Measurements from ENCODE around the gene ACACA.
"Not testable (repeated sequence)": the region's sequence is repeated elsewhere in the genome, so short reads cannot be mapped to it uniquely, and the experiment has no call there.

ACACA gene

GRCh38 chr17:37177254-37177870, 229.3 kb downstream of the ACACA start:
- no peak for DNase-seq (ENCODE audit: low read depth, low spot score)

GRCh38 chr17:37176723-37177122, 229.9 kb downstream of the ACACA start:
- DNase-seq (ENCODE audit: low read depth, low spot score): no peak

- DNase-seq (ENCODE audit: low read depth, low spot score): no peak
These were observed 232.4 kb downstream of the ACACA start for GRCh38 chr17:37174205-37174604.

- no peak for DNase-seq (ENCODE audit: low read depth, low spot score)
These were observed 235.7 kb downstream of the ACACA start for GRCh38 chr17:37170881-37171425.

GRCh38 chr17:37168731-37169353, 237.8 kb downstream of the ACACA start:
- DNase-seq (ENCODE audit: low read depth, low spot score): no peak

GRCh38 chr17:37167756-37168155, 238.9 kb downstream of the ACACA start:
- DNase-seq (ENCODE audit: low read depth, low spot score): no peak

- no peak for DNase-seq (ENCODE audit: low read depth, low spot score)
These were observed 242.6 kb downstream of the ACACA start for GRCh38 chr17:37164057-37164456.

GRCh38 chr17:37162800-37163199, 243.8 kb downstream of the ACACA start:
- DNase-seq (ENCODE audit: low read depth, low spot score): no peak

- no peak for DNase-seq (ENCODE audit: low read depth, low spot score)
These were observed 245.7 kb downstream of the ACACA start for GRCh38 chr17:37160944-37161343.

GRCh38 chr17:37158290-37158689, 248.3 kb downstream of the ACACA start:
- DNase-seq (ENCODE audit: low read depth, low spot score): no peak

- no peak for DNase-seq (ENCODE audit: low read depth, low spot score)
These were observed 258.5 kb downstream of the ACACA start for GRCh38 chr17:37148156-37148555.

GRCh38 chr17:37147301-37147812, 259.3 kb downstream of the ACACA start:
- DNase-seq (ENCODE audit: low read depth, low spot score): no peak

GRCh38 chr17:37146086-37147064, 260.3 kb downstream of the ACACA start:
- DNase-seq (ENCODE audit: low read depth, low spot score): no peak

GRCh38 chr17:37144075-37144701, 262.4 kb downstream of the ACACA start:
- no peak for DNase-seq (ENCODE audit: low read depth, low spot score)

GRCh38 chr17:37143558-37143957, 263.1 kb downstream of the ACACA start:
- DNase-seq (ENCODE audit: low read depth, low spot score): not testable (repeated sequence)

GRCh38 chr17:37142294-37142896, 264.2 kb downstream of the ACACA start:
- DNase-seq (ENCODE audit: low read depth, low spot score): no peak

GRCh38 chr17:37138571-37139120, 268.0 kb downstream of the ACACA start:
- no peak for DNase-seq (ENCODE audit: low read depth, low spot score)

GRCh38 chr17:37137906-37138514, 268.6 kb downstream of the ACACA start:
- DNase-seq (ENCODE audit: low read depth, low spot score): no peak

GRCh38 chr17:37137070-37137610, 269.5 kb downstream of the ACACA start:
- no peak for DNase-seq (ENCODE audit: low read depth, low spot score)

GRCh38 chr17:37135576-37135975, 271.1 kb downstream of the ACACA start:
- no peak for DNase-seq (ENCODE audit: low read depth, low spot score)

Measured in smooth muscle cell of the brain vasculature (primary cell).